Effector CD4-positive, alpha-beta T cell (primary cell): ENCODE data around the gene ATF5.

Experiments
- DNase-seq: peaks from one replicate; pipeline ENCODE4 v3.0.0-alpha.2; 2020

Gene ATF5

GRCh38 chr19:49977076-49977475, 48.1 kb downstream of the ATF5 start:
- DNase-seq: no peak

- DNase-seq: no peak
Observed at GRCh38 chr19:49977881-49978280, 48.9 kb downstream of the ATF5 start.

- DNase-seq: no peak
Observed at GRCh38 chr19:49978324-49978723, 49.3 kb downstream of the ATF5 start.

GRCh38 chr19:49981603-49982593, 52.9 kb downstream of the ATF5 start:
- DNase-seq: no peak
